Measurements from ENCODE around the gene DOCK2. TPM values are rescaled to one million over a fixed set of nuclear protein-coding genes. Genes with fewer than 3 reads are reported as not detected.

The DOCK2 gene
- total RNA-seq, 1 donor from 2014 or later: 6.5 TPM

DNA sequence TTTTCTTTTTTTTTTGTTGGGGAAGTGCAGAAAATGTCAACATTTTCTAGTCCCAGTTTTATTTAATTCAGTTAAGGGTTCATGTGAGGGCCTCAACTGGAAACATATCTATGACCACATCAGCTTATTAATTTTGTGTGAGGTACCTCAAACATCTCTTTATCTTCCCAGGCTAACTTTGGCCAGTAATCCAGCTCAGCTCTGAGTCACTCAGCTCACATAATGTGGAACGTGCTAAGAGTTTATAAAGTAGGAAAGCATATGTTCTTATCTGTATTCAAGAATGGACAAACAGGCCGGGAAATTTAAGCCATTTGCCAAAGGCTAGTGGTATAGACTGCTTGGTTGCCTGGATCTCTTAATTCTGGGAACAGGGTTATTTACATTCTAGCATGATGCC lies 224.9 kb downstream of the DOCK2 start:
- no peaks in the 10 kb centered on the region for H3K36me3 Mint-ChIP-seq (ENCODE audit: low read depth, unreplicated experiment)
- TF ChIP-seq, protein P1, sequence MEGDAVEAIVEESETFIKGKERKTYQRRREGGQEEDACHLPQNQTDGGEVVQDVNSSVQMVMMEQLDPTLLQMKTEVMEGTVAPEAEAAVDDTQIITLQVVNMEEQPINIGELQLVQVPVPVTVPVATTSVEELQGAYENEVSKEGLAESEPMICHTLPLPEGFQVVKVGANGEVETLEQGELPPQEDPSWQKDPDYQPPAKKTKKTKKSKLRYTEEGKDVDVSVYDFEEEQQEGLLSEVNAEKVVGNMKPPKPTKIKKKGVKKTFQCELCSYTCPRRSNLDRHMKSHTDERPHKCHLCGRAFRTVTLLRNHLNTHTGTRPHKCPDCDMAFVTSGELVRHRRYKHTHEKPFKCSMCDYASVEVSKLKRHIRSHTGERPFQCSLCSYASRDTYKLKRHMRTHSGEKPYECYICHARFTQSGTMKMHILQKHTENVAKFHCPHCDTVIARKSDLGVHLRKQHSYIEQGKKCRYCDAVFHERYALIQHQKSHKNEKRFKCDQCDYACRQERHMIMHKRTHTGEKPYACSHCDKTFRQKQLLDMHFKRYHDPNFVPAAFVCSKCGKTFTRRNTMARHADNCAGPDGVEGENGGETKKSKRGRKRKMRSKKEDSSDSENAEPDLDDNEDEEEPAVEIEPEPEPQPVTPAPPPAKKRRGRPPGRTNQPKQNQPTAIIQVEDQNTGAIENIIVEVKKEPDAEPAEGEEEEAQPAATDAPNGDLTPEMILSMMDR (IDR thresholded peaks at IDR 0.05; ENCODE audit: unreplicated experiment): no peak
- H3K27ac Mint-ChIP-seq (ENCODE audit: unreplicated experiment): no peak overlapping the region
- no peak for DNase-seq (ENCODE audit: low spot score)
- H3K4me3 Mint-ChIP-seq (ENCODE audit: unreplicated experiment): no peak overlapping the region
- H3K4me1 Mint-ChIP-seq (ENCODE audit: unreplicated experiment): peaks cover 7% of the 10 kb centered on the region
- H3K9me3 Mint-ChIP-seq (ENCODE audit: unreplicated experiment): no peaks in the 10 kb centered on the region
- no peaks in the 10 kb centered on the region for H3K27me3 Mint-ChIP-seq (ENCODE audit: unreplicated experiment)

GRCh38 chr5:169862391-169862811 lies 225.3 kb downstream of the DOCK2 start:
- Mint-ChIP-seq H3K9me3 (ENCODE audit: unreplicated experiment) (no peaks in the 10 kb centered on the region), H3K27ac (ENCODE audit: unreplicated experiment) (no peak overlapping the region), H3K36me3 (ENCODE audit: low read depth, unreplicated experiment) (no peaks in the 10 kb centered on the region), H3K27me3 (ENCODE audit: unreplicated experiment) (no peaks in the 10 kb centered on the region), H3K4me1 (ENCODE audit: unreplicated experiment) (peaks cover 7% of the 10 kb centered on the region), H3K4me3 (ENCODE audit: unreplicated experiment) (no peak overlapping the region)
- TF ChIP-seq, protein P1 (IDR thresholded peaks at IDR 0.05; ENCODE audit: unreplicated experiment): no peak
- DNase-seq (ENCODE audit: low spot score): no peak

- Mint-ChIP-seq H3K9me3 (ENCODE audit: unreplicated experiment) (no peaks in the 10 kb centered on the region), H3K4me1 (ENCODE audit: unreplicated experiment) (peaks cover 7% of the 10 kb centered on the region)
Measured at GRCh38 chr5:169864483-169864882, 227.4 kb downstream of the DOCK2 start.

GRCh38 chr5:169867347-169867746 lies 230.3 kb downstream of the DOCK2 start:
- no peaks in the 10 kb centered on the region for H3K4me1 Mint-ChIP-seq (ENCODE audit: unreplicated experiment)
- no peaks in the 10 kb centered on the region for H3K9me3 Mint-ChIP-seq (ENCODE audit: unreplicated experiment)
- DNase-seq (ENCODE audit: low spot score): no peak
- H3K27me3 Mint-ChIP-seq (ENCODE audit: unreplicated experiment): peaks cover 4% of the 10 kb centered on the region
- TF ChIP-seq, protein P1 (IDR thresholded peaks at IDR 0.05; ENCODE audit: unreplicated experiment): no peak
- no peak overlapping the region for H3K4me3 Mint-ChIP-seq (ENCODE audit: unreplicated experiment)
- no peak overlapping the region for H3K27ac Mint-ChIP-seq (ENCODE audit: unreplicated experiment)
- H3K36me3 Mint-ChIP-seq (ENCODE audit: low read depth, unreplicated experiment): peaks cover 4% of the 10 kb centered on the region

More at GRCh38 chr5:169864483-169864882, 227.4 kb downstream of the DOCK2 start:
- TF ChIP-seq, protein P1 (IDR thresholded peaks at IDR 0.05; ENCODE audit: unreplicated experiment): no peak
- H3K36me3 Mint-ChIP-seq (ENCODE audit: low read depth, unreplicated experiment): peaks cover 4% of the 10 kb centered on the region
- no peak overlapping the region for H3K27ac Mint-ChIP-seq (ENCODE audit: unreplicated experiment)
- DNase-seq (ENCODE audit: low spot score): no peak
- H3K4me3 Mint-ChIP-seq (ENCODE audit: unreplicated experiment): no peak overlapping the region
- peaks cover 4% of the 10 kb centered on the region for H3K27me3 Mint-ChIP-seq (ENCODE audit: unreplicated experiment)

DNA sequence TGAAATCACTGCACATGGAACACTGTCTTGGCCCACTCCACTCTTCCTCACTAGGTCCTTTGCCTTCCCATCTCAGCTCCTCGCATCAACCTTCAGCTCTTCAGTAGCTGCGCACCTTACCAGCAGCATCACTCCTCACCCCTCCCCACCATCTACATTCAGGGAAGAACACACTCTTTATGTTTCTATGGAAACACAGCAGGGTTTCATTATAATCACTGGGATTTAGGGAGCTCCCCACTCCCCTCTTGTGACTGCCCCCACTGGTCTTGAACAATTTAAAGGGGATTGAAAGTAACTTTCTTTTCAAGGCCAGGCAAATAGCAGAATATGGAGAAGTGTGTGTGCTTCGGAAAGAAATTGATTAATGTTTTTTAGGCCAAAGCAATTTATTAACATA lies 232.0 kb downstream of the DOCK2 start:
- Mint-ChIP-seq H3K9me3 (ENCODE audit: unreplicated experiment) (no peaks in the 10 kb centered on the region), H3K27ac (ENCODE audit: unreplicated experiment) (no peak overlapping the region), H3K36me3 (ENCODE audit: low read depth, unreplicated experiment) (peaks cover 4% of the 10 kb centered on the region), H3K27me3 (ENCODE audit: unreplicated experiment) (peaks cover 4% of the 10 kb centered on the region), H3K4me3 (ENCODE audit: unreplicated experiment) (no peak overlapping the region), H3K4me1 (ENCODE audit: unreplicated experiment) (no peaks in the 10 kb centered on the region)
- TF ChIP-seq, protein P1 (IDR thresholded peaks at IDR 0.05; ENCODE audit: unreplicated experiment): no peak
- no peak for DNase-seq (ENCODE audit: low spot score)

Data from endothelial cell (in vitro differentiated cells).